IPS DF 4.7 (cell line): ENCODE measurements around the gene NDE1.
"Not testable (repeated sequence)": the region's sequence is repeated elsewhere in the genome, so short reads cannot be mapped to it uniquely, and the experiment has no call there.

Experiments
- DNase-seq: peaks from one replicate; pipeline ENCODE4 v3.0.0-alpha.2; 2013; ENCODE audit warnings: low spot score; ENCODE audit errors: extremely low read depth

The NDE1 gene, protein sequence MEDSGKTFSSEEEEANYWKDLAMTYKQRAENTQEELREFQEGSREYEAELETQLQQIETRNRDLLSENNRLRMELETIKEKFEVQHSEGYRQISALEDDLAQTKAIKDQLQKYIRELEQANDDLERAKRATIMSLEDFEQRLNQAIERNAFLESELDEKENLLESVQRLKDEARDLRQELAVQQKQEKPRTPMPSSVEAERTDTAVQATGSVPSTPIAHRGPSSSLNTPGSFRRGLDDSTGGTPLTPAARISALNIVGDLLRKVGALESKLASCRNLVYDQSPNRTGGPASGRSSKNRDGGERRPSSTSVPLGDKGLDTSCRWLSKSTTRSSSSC

DNA sequence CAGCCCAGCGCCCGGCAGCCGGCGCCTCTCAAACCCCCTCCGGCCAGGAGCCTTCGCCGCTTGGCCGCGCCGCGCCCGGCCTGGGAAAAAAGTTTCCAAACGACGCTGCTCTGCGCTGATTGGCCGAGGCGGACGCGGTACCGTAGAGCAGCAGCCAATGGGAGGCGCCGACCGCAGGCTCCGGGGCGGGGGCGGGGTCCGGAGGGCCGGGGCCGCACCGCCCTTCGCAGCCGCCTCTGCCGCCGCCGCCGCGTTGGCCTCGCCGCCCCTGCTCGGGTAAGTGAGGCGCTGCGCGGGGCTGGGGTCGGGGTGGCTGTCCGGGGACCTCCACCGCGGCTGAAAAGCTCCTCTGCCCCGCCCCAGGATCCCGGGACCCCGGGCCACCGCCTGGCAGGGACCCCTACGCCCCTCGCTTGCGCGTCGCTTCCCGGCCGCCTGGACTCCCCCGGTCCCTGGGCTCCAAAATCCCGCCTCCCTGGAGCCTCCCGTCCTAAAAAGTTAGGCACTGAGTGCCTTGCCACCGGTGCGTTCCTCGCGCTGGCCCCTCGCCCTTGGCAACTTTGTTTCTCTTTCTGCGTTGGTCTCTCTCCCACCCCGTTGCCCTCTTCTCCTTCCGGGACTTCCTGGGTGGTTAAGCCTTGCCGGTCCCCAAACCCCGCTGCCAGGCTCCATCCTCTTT is at the start of gene NDE1:
TSS of gene NDE1 (plus strand) at position 227 of the 679 bp plus-strand sequence. CDS start 14,534 bp downstream, outside the sequence.
- no peak for DNase-seq

DNA sequence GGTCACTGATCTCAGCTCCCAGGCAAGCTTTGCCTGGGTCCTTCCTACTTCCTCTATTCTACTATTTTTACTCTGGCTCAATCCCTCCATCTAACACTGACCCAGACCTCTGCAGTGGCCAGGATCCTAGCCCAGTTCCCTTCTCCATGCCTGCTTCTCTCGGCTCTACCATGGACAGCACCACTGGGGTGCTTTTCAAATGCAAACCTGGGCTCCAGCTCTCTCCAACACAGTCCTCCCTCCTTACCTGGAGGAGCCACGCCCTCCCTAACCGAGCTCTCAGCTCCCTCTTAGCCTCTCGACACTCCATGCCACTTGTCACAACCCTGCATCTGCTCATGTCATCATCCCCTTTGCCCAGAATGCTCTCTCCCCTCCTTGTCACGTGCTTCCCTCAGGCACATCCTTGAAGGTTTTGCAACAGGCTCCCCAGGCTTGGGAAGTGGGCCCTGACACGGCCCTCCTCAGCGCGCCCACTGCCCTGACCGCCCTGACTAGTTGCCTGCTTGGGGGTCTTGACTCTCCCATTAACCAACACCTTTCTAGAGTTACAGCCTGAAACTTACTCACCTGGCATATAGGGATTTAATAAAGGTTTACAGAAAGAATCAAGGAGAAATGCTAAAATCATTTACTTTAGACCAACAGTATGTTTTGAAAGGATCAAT is 48.7 kb upstream of the NDE1 start:
- DNase-seq: no peak

DNA sequence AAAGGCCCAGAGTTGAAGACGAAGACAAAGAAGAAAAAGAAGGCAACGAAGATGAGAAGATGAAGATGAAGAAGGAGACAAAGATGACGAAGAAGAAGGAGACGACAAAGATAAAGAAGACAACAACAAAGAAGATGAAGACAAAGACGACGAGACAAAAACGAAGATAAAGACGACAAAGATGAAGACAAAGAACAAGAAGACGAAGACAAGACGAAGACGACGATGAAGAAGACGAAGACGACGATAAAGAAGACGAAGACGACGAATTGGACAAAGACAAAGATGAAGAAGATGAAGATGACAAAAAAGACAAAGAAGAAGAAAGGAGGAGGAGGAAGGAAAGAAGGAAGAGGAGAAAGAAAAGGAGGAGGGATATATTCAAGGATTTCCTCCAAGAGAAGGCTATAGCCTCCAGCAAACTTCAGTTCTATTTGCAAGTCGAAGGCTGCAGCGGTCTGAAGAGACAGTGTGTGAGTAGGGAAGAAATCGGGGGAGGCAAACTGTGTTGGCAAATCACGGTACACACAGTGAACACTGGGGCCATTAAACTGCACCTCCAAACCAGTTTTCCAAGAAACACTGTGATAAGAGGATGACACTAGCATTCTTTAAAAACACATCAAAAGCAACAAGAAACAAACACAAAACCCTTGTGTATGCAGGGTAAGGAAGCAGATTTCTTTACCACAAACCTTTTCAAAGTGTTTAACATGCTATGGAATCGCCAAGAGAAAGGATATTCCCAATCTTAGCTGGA is 47.6 kb upstream of the NDE1 start:
- DNase-seq: no peak

DNA sequence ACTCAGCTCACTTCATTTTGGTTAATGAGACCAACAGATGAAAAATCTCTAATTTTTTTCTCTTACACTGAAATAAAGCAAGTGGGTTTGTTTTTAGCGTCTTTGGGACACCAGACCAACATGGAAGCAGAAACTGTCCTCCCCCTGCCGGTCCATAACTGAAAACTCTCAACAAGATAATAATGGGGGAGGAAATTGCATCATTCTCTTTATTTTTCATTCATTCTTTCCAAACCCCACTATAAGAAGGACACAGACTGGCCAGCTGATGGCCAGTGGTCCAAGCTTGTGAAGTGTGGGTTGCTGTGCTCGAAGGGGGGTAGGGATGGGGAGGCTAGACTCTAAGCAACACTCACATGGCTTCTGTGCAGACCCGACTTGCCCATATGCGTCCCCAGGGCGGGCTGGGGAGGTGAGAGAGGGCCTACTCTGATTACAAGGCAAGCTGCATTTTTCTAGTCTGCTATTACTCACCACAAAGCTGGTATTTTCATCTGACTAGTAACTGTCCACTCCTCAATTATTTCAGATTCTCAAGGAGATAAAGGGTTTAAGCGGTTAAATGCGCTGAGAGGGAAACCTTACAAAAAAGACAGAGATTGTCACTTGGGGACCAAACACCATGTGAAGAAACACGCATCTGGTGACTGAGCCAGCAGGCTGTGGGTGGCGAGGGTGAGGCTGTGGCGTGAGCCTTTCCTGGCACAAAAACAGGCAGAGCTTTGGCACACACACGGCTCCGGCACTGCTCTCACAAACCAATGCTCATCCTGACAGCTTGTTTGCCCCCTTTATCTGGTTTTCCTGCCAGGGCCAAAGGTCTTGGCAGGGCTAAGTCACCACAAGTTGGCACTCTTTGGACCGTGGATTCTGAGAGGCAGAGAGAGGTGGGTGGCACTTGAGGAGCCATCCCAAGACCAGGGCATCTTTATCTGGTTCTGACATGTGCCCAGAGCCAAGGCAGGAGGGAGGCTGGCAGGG is 45.3 kb upstream of the NDE1 start:
- DNase-seq: no peak

DNA sequence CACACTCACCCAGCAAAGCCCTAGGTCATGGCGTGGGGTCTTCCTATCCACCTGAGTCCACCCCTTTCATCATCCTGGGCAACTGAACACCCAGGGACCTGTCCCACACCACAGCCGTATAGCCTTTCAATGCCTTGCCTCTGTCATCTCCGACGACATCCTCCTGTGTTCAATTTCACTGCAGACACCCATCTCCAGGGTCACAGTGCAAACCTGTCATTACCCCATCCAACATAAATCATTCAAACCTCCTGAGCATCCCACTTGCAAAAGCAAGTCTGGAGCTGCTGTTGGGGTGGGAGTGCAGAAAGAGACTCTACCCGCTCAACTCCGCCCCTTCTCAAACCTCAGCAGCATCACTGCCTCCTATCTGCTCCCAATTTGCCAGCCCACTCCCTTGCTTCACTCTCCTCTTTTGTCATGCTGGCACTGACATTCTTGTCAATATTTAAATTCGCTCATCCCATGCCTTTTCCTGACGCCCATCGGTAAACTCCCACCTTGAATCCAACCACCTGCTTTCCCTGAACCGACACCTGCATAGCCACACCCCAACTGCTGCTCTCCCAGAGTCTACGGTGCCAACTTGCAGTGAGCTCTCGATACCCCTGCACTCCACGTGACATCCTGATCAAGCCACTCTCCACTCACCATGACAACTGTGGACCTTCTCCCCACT is 44.1 kb upstream of the NDE1 start:
- no peak for DNase-seq

DNA sequence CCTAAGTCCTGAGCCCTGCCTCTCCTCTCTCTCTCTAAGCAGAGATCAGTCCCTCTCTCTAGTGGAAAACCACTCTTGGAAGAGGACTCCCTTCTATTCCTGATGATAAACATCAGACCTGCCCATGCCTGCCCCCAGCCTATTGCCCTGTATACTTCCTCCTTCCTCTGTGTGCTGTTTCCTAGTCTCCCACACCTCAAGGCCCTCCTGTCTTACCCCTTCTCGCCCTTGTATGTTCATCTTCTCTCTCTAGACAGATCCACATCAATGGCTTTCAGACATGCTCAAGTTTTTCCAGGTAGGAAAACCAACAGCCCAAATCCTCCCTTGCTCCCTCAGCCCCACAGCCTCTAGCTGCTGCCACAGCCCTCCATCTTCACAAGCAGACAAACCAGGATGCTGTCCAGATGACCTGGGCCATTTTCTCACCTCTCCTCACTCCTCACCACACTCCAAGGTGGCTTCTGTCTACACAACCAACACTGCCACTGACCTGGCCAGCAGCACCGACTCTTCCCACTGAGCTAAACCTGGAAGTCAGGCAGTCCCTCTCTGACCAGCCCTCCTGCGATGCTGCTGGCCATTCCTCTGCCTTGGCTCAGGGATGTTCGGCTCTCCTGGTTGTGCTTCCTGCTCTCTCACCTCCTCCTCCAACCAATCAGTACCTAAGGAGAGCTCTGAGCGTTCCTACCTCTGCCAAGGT is 43.4 kb upstream of the NDE1 start:
- no peak for DNase-seq

DNA sequence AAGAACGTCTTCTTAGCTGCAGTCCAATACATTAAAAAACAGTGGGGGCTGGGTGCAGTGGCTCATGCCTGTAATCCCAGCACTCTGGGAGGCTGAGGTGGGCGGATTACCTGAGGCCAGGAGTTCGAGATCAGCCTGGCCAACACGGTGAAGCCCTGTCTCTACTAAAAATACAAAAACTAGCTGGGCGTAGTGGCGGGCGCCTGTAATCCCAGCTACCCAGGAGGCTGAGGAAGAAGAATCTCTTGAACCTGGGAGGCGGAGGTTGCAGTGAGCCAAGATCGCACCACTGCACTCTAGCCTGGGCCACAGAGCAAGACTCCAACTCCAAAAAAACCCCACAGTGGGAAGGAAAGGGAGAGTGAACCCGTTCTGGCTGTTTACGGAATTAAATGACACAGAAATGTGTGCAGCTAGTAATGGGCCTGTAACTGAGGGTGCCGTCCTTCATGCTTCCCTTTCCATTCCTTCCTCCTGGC is 42.8 kb upstream of the NDE1 start:
- DNase-seq: not testable (repeated sequence)

DNA sequence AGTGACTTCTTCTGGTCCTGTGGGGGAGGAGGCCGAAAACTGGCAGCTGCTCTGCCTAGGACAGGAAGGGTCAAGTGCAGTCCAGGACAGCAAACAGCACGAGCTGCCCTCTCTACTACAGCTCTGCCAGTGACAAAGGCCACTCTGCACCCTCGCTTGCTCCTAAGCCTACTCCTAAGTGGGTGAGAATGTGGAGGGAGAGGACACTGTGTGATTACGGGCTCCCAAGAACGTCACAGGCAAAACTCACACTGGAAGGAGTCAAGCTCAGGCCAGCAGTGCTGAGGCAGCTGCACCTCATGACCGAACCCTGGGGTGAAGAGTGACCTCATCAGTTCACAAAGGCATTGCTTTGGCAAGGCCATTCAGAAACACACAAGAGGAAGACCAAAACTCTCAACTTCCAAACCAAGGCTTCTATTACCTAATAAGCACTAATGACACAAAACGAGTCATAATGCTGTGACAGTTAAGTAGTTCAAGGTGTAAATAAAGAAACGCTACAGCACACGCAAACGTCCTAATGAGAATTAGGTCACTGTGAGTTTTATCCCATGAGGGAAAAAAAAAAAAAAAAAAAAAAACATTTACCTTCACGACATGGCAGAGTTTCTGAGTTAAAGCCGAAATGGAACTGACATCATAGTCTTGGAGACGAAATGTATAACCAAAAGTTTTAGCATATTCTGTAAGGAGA is 42.2 kb upstream of the NDE1 start:
- no peak for DNase-seq

DNA sequence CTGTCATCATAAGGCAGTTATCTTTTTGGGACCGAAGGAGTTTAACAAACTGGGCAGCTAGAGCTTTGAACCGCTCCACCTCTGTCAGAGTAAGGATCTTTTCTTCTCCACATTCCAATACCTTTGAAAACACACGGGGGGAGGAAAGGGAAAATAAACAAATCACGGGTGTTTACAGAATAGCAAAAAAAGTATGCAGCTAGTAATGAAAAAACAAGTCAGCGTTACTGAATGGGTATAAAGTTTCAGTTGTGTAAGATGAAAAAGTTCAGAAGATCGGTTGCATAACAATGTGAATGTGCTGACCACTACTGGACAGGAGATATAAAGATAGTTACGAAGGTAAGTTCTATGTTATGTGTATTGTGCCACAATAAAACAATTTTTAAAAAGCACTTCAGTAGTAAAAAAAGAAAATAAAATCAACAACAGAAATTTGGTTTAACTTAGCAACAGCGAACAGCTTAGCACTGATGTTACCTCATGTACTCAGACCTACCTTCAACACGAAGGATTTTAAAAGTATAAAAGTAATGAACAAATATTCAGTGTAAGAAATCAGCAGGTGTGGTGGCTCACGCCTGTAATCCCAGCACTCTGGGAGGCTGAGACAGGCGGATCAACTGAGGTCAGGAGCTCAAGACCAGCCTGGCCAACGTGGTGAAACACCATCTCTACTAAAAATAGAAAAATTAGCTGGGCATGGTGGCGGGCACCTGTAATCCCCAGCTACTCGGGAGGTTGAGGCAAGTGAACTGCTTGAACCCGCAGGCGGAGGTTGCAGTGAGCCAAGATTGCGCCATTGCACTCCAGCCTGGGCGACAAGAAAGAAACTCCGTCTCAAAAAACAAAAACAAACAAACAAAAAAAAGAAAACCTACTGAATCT is 41.4 kb upstream of the NDE1 start:
- no peak for DNase-seq

DNA sequence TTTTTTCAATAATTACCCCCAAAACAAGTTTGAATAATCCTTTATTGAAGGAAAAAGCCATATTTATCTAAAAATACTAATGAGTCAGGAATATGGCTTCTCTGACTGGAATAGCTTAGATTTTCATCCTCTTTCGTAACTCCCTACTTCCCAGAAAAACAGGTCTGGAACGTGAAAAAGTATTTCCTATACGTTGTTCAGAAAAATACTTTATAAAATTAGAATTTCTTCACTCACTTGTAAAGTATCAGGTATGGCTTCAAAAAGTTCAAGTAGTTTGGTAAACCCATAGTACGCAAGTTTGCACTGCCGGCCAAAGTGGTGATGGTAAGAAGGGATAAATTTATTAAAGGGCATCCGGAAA is 40.8 kb upstream of the NDE1 start:
- no peak for DNase-seq

DNA sequence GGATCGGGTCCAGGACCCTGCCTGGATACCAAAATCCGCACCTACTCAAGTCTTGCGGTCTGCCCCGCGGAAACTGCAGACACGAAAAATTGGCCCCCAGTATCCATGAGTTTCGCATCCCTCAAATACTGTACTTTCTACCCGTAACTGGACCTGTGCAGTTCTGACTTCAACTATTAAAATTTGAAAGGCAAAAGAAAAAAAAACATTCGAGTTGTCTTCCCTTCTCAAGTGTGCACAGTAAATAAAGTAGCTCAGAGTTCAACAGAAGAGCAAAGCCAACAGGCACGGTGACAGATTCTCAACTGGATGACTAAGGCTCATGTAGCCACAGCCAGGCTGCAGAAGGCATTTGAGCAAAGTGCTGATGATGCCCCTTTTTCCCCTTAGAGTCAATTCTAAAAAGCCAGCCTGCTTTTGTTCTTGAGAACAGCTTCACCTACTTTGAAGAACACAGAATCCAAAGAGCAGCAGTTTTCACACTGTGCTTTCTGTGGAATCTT is 39.6 kb upstream of the NDE1 start:
- no peak for DNase-seq

DNA sequence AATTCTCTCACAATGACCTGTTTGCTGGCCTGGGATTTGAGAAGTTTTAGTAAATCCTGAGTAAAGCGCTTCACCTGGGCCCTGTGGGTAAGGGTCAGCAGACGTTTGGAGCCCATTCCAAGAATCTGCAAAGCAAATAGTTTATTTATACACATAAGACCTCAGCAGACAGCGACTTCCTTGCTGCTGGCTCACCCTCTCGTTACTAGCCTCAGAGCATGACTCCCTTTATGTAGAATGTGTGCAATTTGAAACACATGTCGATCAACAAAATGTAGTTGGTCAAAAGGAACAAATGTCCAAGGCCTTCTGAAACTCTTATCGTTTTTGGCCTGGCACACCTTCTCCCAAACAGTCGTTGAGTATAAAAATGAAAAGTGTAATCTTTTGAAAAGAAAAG is 38.4 kb upstream of the NDE1 start:
- DNase-seq: no peak

DNA sequence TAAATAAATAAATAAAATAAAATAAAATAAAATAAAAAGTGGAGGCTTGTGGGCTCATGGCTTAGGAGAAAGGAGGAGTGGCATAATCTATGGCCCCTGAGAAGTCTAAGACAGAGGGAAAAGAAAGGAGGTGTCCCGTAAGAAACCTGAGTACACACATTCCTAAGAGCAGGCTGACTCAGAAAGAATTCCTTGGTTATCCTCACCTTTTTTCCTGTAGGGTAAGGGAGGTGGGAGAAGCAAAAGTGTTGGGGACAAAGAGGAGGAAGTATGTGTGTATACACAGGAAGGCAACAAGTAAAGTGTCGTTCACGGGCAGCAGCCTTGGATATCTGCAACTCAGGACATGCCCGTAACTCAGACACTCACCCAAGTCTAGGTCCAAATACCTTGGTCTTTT is 36.4 kb upstream of the NDE1 start:
- DNase-seq: no peak

DNA sequence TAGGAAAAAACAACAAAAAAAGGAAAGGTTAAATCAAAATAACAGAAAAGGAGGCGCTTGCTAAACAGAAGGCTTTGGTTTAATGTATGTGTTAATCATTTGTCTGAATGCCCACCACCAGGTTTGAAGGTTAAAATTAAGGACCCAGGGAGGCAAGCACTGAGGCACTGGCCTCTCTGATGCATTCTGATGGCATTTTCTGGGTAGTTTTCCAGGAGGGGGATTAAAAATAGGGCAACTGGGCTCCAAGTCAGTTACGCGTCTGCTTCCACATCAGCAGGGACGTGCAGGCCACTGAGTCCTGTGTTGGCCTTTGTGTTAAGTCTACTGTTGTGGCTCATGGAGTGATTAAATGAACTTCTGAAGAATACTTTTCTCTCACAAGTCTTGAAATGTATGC is 34.0 kb upstream of the NDE1 start:
- DNase-seq: no peak

DNA sequence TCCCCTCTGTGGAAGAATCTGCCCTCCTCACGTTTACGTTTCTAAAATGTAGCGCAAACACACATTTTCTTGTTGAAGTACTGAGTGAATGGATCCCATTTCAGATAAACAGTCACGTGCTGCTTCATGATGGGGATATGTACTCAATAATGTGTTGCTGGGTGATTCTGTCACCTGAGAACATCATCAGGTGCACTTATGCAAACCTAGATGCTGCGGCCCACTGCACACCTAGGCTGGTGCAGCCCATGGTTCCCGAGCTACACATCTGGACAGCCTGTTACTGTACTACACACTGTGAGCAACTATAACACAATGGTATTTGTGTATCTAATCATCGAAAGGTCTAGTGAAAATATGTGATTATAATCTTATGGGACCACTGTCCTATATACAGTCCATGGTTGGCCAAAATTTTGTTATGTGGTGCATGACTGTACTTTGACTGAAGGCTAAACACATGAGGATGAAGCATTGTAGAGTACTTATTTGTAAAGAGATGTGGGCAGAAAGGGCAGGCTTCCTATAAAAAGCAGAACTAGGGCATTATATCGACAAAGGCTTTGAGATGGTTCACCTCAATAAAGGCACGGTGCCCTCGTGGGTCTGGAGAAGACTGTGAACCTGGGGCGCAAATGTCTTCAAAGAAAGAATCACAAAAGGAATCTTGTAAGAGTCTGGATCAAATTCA is 33.4 kb upstream of the NDE1 start:
- no peak for DNase-seq

DNA sequence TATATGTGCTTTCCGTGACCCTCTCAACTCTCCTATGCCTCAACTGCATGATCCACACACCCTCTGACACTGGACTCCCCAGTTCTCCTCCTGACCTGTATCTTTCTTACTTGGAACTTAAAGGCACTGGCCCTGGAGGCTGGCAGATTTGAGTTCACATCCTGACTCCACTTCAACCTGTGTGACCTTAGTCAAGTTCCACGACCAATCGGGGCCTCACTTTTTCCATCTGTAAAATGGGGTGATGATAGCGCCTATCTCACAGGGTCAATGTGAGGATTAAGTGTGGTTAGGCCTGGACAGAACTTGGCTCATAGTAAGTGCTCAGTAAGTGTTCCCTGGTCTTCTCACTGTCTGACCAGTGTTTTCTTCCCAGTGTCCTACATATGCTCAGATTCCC is 32.1 kb upstream of the NDE1 start:
- DNase-seq: no peak

DNA sequence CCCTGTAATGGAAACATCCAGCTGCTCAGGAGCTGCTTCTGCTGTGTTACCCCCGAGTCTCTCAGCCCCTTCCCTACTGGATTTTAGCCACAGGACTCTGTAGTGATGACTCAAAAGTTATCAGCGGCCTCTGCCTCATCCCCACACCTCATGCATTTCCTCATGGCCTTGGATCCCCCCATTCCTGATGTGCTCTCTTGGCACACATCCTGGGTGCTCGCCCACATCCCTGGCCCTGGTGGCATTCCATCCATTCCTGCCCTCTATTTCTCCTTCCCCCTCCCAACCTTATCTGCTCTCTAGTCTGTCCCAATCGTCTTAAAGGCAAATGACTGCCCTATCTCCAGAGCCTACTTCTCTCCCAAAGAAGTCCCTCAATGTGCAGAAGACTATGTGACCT is 31.7 kb upstream of the NDE1 start:
- DNase-seq: no peak
